ENCODE data around the gene NCBP3. TPM values are rescaled to one million over a fixed set of nuclear protein-coding genes. Genes with fewer than 3 reads are reported as not detected.

Gene NCBP3
- total RNA-seq, 1 donor from 2014 or later = 34.9 TPM

DNA sequence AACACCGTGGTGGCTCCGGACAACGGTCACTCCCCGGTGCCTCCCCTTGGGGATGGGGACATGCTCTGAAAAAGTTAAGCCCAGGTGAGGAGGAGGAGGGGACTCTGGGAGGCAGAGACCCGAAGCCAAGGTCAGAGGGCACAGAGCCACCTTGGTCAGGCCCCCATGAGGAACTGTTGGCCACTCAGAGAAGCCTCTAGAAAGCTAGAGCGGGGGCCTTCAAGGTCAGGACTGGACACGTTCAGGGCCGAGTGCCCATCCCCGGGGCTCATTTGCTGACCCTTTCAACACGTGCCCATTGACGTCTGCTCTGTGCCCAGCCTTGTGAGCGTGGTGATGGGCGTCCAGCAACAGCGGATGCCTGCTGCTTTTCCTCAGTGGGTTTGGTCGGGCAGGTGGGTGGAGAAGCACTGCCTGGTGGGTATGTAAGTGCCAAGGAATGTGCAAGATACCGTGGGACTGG is 84.1 kb downstream of the NCBP3 start:
- ATAC-seq (no peak), DNase-seq (no peak)
- H3K36me3 ChIP-seq = no peaks in the 10 kb centered on the region
- intact Hi-C loops (cut with DNase I) = no loop called here
- TF ChIP-seq CTCF (IDR thresholded peaks at IDR 0.05) = no peak
- H3K9me3 ChIP-seq = no peaks in the 10 kb centered on the region
- H3K4me3 ChIP-seq = no peak overlapping the region
- no peaks in the 10 kb centered on the region for H3K27me3 ChIP-seq
- H3K27ac ChIP-seq = no peak overlapping the region
- no peaks in the 10 kb centered on the region for H3K4me1 ChIP-seq

DNA sequence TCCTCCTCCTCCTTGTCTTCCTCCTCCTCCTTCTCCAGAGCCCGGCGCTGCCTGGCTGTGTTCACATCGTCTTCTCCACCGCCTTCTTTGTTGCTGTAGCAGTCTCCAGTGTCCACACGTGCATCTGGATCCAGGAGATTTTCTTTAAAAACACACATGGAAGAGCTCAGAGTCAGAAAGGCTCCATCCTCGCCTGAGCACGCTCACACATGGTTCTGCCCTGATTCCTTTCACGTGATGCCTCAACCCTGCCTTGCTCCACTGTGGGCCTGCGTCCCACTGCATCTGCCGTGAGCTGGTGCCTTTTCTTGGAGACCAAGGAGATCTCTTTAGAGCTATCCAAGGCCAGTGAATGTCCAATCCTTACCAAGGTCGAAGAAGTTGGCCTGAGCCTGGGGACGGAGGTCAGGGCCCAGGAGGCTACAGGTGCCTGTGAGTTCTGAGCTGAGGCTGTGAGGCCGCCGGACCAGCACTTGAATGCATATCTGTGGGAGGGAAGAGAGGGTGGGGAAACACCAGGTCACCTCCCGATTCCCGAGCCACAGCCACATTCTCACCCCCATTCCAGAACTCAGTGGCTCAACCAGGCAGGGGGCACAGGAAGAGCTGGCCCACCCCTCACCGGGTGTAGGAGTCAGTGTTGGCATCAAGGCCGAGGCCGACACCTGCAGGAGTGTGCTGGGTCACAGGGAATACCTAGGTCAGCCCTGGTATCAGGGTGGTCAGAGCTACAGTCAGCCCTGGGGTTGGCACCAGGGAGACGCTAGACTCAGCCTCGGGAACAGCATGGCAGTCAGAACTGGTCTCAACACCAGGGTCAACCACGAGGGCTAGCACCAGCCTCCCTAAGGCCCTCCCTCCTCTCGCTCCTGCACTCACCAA is 84.8 kb downstream of the NCBP3 start:
- DNase-seq = no peak
- Histone ChIP-seq H3K36me3 (no peaks in the 10 kb centered on the region), H3K4me1 (no peaks in the 10 kb centered on the region), H3K9me3 (no peaks in the 10 kb centered on the region), H3K4me3 (no peak overlapping the region), H3K27ac (no peak overlapping the region), H3K27me3 (no peaks in the 10 kb centered on the region)
- ATAC-seq = no peak
- intact Hi-C loops (cut with DNase I) = no loop called here
- no peak for TF ChIP-seq CTCF (IDR thresholded peaks at IDR 0.05)

- Histone ChIP-seq H3K36me3 (no peaks in the 10 kb centered on the region), H3K4me3 (no peak overlapping the region), H3K9me3 (no peaks in the 10 kb centered on the region), H3K27me3 (no peaks in the 10 kb centered on the region), H3K27ac (no peak overlapping the region), H3K4me1 (no peaks in the 10 kb centered on the region)
- ATAC-seq (no peak), DNase-seq (no peak)
- intact Hi-C loops (cut with DNase I) = no loop called here
- no peak for TF ChIP-seq CTCF (IDR thresholded peaks at IDR 0.05)
Observed at GRCh38 chr17:3759597-3760216, 86.3 kb downstream of the NCBP3 start.

GRCh38 chr17:3755335-3756030 is 90.6 kb downstream of the NCBP3 start:
- DNase-seq (no peak), ATAC-seq (no peak)
- Histone ChIP-seq H3K27ac (peak overlapping the region; percentile 59), H3K4me3 (peak overlapping the region; percentile 39), H3K9me3 (no peaks in the 10 kb centered on the region), H3K4me1 (no peaks in the 10 kb centered on the region), H3K36me3 (no peaks in the 10 kb centered on the region), H3K27me3 (no peaks in the 10 kb centered on the region)
- intact Hi-C loops (cut with DNase I) = no loop called here
- no peak for TF ChIP-seq CTCF (IDR thresholded peaks at IDR 0.05)

DNA sequence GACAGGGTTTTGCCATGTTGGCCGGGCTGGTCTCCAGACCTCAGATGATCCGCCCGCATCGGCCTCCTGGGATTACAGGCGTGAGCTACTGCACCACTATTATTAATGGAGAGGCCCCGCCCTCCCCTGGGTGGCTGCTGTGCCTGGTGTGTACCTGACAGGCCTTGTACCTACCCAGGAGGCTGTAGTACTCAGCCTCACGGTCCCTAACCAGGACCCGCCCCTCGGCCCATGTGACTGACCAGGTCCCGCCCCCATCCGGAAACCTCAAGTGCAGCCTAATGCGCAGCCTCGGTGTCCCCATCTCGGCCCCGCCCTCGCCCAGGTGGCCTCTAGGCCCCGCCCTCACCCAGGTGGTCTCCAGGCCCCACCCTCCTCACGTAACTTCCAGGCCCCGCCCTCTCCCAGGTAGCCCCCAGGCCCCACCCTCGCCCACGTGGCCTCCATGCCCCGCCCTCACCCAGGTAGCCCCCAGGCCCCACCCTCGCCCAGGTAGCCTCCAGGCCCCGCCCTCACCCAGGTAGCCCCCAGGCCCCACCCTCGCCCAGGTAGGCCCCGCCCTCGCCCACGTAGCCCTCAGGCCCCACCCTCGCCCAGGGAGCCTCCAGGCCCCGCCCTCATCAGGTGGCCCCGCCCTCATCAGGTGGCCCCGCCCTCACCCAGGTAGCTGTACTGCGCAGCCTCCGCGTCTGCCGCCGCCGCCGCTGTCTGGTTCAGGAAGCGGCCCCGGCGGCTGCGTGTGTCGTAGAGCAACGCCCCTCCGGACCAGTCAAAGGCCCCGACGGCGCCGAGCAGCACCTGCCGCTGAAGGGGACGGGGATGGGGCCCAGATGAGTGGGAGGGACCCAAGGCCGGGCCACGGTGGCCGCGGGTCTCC is 91.3 kb downstream of the NCBP3 start:
- H3K27ac ChIP-seq = peak overlapping the region; percentile 59
- ATAC-seq (peak; percentile 95), DNase-seq (peak; percentile 95)
- no peaks in the 10 kb centered on the region for H3K36me3 ChIP-seq
- TF ChIP-seq CTCF (IDR thresholded peaks at IDR 0.05) = no peak
- H3K27me3 ChIP-seq = no peaks in the 10 kb centered on the region
- peak overlapping the region; percentile 39 for H3K4me3 ChIP-seq
- no peaks in the 10 kb centered on the region for H3K4me1 ChIP-seq
- H3K9me3 ChIP-seq = no peaks in the 10 kb centered on the region
- intact Hi-C loops (cut with DNase I) = no loop called here

Measured in upper lobe of right lung (tissue), 1 donor.